DMS153 treated with DMSO at 0.1 percent for 48 hours (cell line): ENCODE measurements around the gene ARFGEF3.
"Not testable (repeated sequence)": the region's sequence is repeated elsewhere in the genome, so short reads cannot be mapped to it uniquely, and the experiment has no call there.

ENCODE experiments used
- DNase-seq: peaks from one replicate; lab custom pipeline; 2025; ENCODE audit not compliant: unreplicated experiment; lab: John Stamatoyannopoulos, UW

Gene ARFGEF3

GRCh38 chr6:138339024-138339423 is 177.3 kb downstream of the ARFGEF3 start:
- no peak for DNase-seq

- DNase-seq, result no peak
These were observed 179.4 kb downstream of the ARFGEF3 start for GRCh38 chr6:138341176-138341575.

GRCh38 chr6:138343112-138343511 is 181.4 kb downstream of the ARFGEF3 start:
- DNase-seq, result no peak

GRCh38 chr6:138345565-138346285 is 184.0 kb downstream of the ARFGEF3 start:
- no peak for DNase-seq

- no peak for DNase-seq
These were observed 184.8 kb downstream of the ARFGEF3 start for GRCh38 chr6:138346302-138347195.

- no peak for DNase-seq
These were observed 186.1 kb downstream of the ARFGEF3 start for GRCh38 chr6:138347864-138348263.

- DNase-seq, result no peak
These were observed 188.2 kb downstream of the ARFGEF3 start for GRCh38 chr6:138349891-138350290.

- no peak for DNase-seq
These were observed 196.2 kb downstream of the ARFGEF3 start for GRCh38 chr6:138357928-138358327.

- not testable (repeated sequence) for DNase-seq
These were observed 206.9 kb downstream of the ARFGEF3 start for GRCh38 chr6:138368684-138369083.

GRCh38 chr6:138370631-138371451 is 209.1 kb downstream of the ARFGEF3 start:
- no peak for DNase-seq

- DNase-seq, result no peak
These were observed 209.6 kb downstream of the ARFGEF3 start for GRCh38 chr6:138371452-138371711.

GRCh38 chr6:138371720-138372119 is 210.0 kb downstream of the ARFGEF3 start:
- no peak for DNase-seq

GRCh38 chr6:138372711-138373463 is 211.1 kb downstream of the ARFGEF3 start:
- DNase-seq, result no peak

GRCh38 chr6:138374230-138374629 is 212.5 kb downstream of the ARFGEF3 start:
- no peak for DNase-seq

GRCh38 chr6:138374815-138375214 is 213.1 kb downstream of the ARFGEF3 start:
- no peak for DNase-seq

GRCh38 chr6:138377042-138377441 is 215.3 kb downstream of the ARFGEF3 start:
- DNase-seq, result no peak

GRCh38 chr6:138377844-138378243 is 216.1 kb downstream of the ARFGEF3 start, which contains the start of gene SMIM28:
TSS of gene SMIM28 (plus strand) at chr6:138377905. CDS start at chr6:138378073, 168 bp downstream.
- peak; percentile 63 for DNase-seq

GRCh38 chr6:138378463-138378862 is 216.7 kb downstream of the ARFGEF3 start:
- DNase-seq, result no peak

- no peak for DNase-seq
These were observed 220.9 kb downstream of the ARFGEF3 start for GRCh38 chr6:138382498-138383265.

- no peak for DNase-seq
These were observed 222.0 kb downstream of the ARFGEF3 start for GRCh38 chr6:138383776-138384175.
